Measurements from ENCODE around the gene CNTFR. TPM values are rescaled to one million over a fixed set of nuclear protein-coding genes. Genes with fewer than 3 reads are reported as not detected.

The CNTFR gene
- polyA plus RNA-seq, 1 donor (not counting 4 experiments of a cell fraction or from before 2014, with no cell fraction given) = 0.42 TPM

GRCh38 chr9:34512131-34513078 is 77.1 kb downstream of the CNTFR start:
- Histone ChIP-seq H3K36me3 (ENCODE audit: control insufficient read depth in 2 of 2, extremely low read depth in 1 of 2, insufficient read depth in 2 of 2, low read length in 2 of 2) (no peaks in the 10 kb centered on the region), H3K79me2 (ENCODE audit: control insufficient read depth, insufficient read depth, low read length) (no peaks in the 10 kb centered on the region), H3K4me2 (ENCODE audit: control insufficient read depth, extremely low read depth, insufficient read depth, low read depth, low read length) (no peak overlapping the region), H3K9ac (ENCODE audit: control insufficient read depth, extremely low read depth, insufficient read depth, low read length) (no peak overlapping the region), H3K27ac (ENCODE audit: control insufficient read depth, insufficient read depth, low read length) (no peak overlapping the region), H3K4me3 (ENCODE audit: control insufficient read depth in 2 of 3, extremely low read depth in 1 of 3, insufficient read depth in 2 of 3, low read depth in 1 of 3, low read length in 3 of 3) (no peak overlapping the region), H3K27me3 (ENCODE audit: control insufficient read depth, extremely low read depth, insufficient read depth, low read length) (peaks cover 4% of the 10 kb centered on the region), H3K9me1 (ENCODE audit: control insufficient read depth, extremely low read depth, insufficient read depth, low read length) (no peaks in the 10 kb centered on the region), H4K20me1 (ENCODE audit: control insufficient read depth, extremely low read depth, insufficient read depth, low read length) (no peaks in the 10 kb centered on the region), H3K4me1 (ENCODE audit: control insufficient read depth, extremely low read depth, insufficient read depth, low read length) (no peaks in the 10 kb centered on the region), H3K9me3 (ENCODE audit: control insufficient read depth, low read depth, low read length) (no peaks in the 10 kb centered on the region), H2AFZ (ENCODE audit: control insufficient read depth, low read length) (no peak overlapping the region)
- dilution Hi-C loops (cut with MboI; ENCODE audit: extremely low pct_ligation_motif_present, low sequenced_read_pairs) = no loop called here
- no peak for DNase-seq (ENCODE audit: low read depth, low spot score)
- no peak for FAIRE-seq
- no peak for TF ChIP-seq CTCF (optimal IDR thresholded peaks at IDR 0.05 in 1 of 3, IDR thresholded peaks at IDR 0.05 in 1 of 3, conservative IDR thresholded peaks at IDR 0.05 in 1 of 3; ENCODE audit: extremely low read depth in 1 of 3, insufficient read depth in 2 of 3, low read length in 3 of 3)
- TF ChIP-seq EZH2 (IDR thresholded peaks at IDR 0.05; ENCODE audit: low read length) = no peak

DNA sequence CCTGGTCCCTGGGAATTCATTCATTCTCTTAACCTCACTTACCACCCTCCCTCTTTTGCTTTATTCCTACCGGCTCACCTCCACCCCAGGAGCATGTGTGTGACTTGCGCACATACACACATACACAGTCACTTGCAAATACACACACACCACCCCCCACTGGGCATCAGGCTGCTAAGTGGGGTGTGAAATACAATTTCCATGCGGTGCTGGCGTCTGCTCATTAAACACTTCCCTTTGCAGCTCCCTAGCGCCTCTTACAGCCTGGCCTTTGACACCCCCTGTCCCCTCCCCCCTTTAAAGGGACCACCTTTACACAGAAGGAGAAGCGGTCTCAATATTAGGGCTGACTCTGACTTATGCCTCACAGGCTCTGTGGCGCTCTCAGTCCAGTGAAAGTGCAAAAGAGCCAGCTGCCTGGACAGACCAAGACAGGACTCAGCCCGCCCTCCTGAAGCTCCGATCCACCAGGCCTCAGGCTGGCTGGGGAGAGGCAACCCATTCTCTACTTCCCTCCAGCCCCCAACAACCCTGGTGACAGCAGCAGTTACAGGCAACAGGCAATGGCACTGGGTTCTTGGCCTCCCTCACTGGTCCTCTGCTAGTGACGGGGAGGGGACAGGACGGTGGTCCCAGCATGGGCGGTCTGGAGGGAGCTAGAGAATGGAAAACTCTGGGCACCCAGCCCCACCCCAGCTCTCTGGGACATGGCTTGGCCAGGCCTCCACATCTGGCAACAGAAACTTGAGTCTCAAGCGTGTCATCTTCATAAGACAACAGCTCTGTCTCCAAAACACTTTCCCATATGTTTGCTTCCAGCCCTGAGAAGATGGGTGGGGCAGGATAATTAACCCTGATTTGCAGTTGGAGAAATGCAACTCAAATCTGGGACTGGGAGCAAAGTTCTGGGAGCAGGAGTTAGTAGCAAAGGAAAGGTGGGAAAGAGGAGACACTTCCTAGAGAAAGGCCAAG is 78.7 kb downstream of the CNTFR start:
- no peaks in the 10 kb centered on the region for H3K4me1 ChIP-seq (ENCODE audit: control insufficient read depth, extremely low read depth, insufficient read depth, low read length)
- TF ChIP-seq EZH2 (IDR thresholded peaks at IDR 0.05; ENCODE audit: low read length) = no peak
- no peak for TF ChIP-seq CTCF (optimal IDR thresholded peaks at IDR 0.05 in 1 of 3, IDR thresholded peaks at IDR 0.05 in 1 of 3, conservative IDR thresholded peaks at IDR 0.05 in 1 of 3; ENCODE audit: extremely low read depth in 1 of 3, insufficient read depth in 2 of 3, low read length in 3 of 3)
- H3K4me2 ChIP-seq (ENCODE audit: control insufficient read depth, extremely low read depth, insufficient read depth, low read depth, low read length) = no peak overlapping the region
- no peak overlapping the region for H3K9ac ChIP-seq (ENCODE audit: control insufficient read depth, extremely low read depth, insufficient read depth, low read length)
- no peak for DNase-seq (ENCODE audit: low read depth, low spot score)
- no peak overlapping the region for H3K27ac ChIP-seq (ENCODE audit: control insufficient read depth, insufficient read depth, low read length)
- FAIRE-seq = no peak
- no peaks in the 10 kb centered on the region for H3K79me2 ChIP-seq (ENCODE audit: control insufficient read depth, insufficient read depth, low read length)
- dilution Hi-C loops (cut with MboI; ENCODE audit: extremely low pct_ligation_motif_present, low sequenced_read_pairs) = no loop called here
- H3K27me3 ChIP-seq (ENCODE audit: control insufficient read depth, extremely low read depth, insufficient read depth, low read length) = peaks cover 13% of the 10 kb centered on the region
- H2AFZ ChIP-seq (ENCODE audit: control insufficient read depth, low read length) = no peak overlapping the region
- H3K9me1 ChIP-seq (ENCODE audit: control insufficient read depth, extremely low read depth, insufficient read depth, low read length) = no peaks in the 10 kb centered on the region
- H3K36me3 ChIP-seq (ENCODE audit: control insufficient read depth in 2 of 2, extremely low read depth in 1 of 2, insufficient read depth in 2 of 2, low read length in 2 of 2) = no peaks in the 10 kb centered on the region
- no peaks in the 10 kb centered on the region for H4K20me1 ChIP-seq (ENCODE audit: control insufficient read depth, extremely low read depth, insufficient read depth, low read length)
- H3K9me3 ChIP-seq (ENCODE audit: control insufficient read depth, low read depth, low read length) = no peaks in the 10 kb centered on the region
- no peak overlapping the region for H3K4me3 ChIP-seq (ENCODE audit: control insufficient read depth in 2 of 3, extremely low read depth in 1 of 3, insufficient read depth in 2 of 3, low read depth in 1 of 3, low read length in 3 of 3)
